ENCODE data around the gene MAPK10. TPM values are rescaled to one million over a fixed set of nuclear protein-coding genes. Genes with fewer than 3 reads are reported as not detected.

MAPK10 gene
- total RNA-seq, 1 experiment from 2014 or later = 6.8 TPM

DNA sequence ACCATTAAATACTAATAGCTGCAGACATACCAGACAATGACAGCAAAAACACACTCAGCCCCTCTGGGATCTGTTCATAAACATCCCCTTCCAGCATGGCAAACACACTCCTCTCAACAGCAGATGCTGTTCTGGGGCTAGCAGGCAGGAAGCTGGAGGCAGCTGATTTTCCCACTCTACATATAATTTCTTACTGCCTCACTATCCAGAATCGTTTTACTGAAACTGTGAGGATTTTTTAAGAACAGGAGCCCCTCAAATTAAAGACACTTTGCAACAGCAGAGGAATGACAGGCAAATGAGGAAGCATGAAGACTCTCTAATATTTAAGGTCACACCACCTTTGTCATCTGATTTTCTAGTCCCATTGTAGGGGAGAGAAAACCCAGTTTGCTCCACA, 2.2 kb downstream of the MAPK10 start:
- no peak for DNase-seq (ENCODE audit: low spot score)
- no peaks in the 10 kb centered on the region for H3K9me3 ChIP-seq (ENCODE audit: low read depth, low read length, poor library complexity, severe bottlenecking)
- H3K27me3 ChIP-seq (replicated peaks; ENCODE audit: insufficient read depth, low read depth, low read length, poor library complexity) = no peaks in the 10 kb centered on the region
- no peaks in the 10 kb centered on the region for H3K4me1 ChIP-seq (ENCODE audit: insufficient read depth, low read length, poor library complexity, severe bottlenecking)
- POLR2A ChIA-PET (ENCODE audit: low non-redundant PET) = no interaction called here
- no peak overlapping the region for H3K27ac ChIP-seq (ENCODE audit: low read depth, low read length, poor library complexity, severe bottlenecking)
- BruUV-seq (replicated peaks) = no TSS peak
- CTCF ChIA-PET = no interaction called here
- intact Hi-C loops (cut with micrococcal nuclease; ENCODE audit: unreplicated experiment) = no loop called here
- no peak overlapping the region for H3K4me3 ChIP-seq (ENCODE audit: low read depth, low read length, poor library complexity, severe bottlenecking)
- no peaks in the 10 kb centered on the region for H3K36me3 ChIP-seq (ENCODE audit: insufficient read depth, low read length, poor library complexity, severe bottlenecking)
- TF ChIP-seq EZH2 (IDR thresholded peaks at IDR 0.05; ENCODE audit: borderline replicate concordance, low read depth, low read length, poor library complexity, severe bottlenecking) = no peak
- TF ChIP-seq, protein P1, sequence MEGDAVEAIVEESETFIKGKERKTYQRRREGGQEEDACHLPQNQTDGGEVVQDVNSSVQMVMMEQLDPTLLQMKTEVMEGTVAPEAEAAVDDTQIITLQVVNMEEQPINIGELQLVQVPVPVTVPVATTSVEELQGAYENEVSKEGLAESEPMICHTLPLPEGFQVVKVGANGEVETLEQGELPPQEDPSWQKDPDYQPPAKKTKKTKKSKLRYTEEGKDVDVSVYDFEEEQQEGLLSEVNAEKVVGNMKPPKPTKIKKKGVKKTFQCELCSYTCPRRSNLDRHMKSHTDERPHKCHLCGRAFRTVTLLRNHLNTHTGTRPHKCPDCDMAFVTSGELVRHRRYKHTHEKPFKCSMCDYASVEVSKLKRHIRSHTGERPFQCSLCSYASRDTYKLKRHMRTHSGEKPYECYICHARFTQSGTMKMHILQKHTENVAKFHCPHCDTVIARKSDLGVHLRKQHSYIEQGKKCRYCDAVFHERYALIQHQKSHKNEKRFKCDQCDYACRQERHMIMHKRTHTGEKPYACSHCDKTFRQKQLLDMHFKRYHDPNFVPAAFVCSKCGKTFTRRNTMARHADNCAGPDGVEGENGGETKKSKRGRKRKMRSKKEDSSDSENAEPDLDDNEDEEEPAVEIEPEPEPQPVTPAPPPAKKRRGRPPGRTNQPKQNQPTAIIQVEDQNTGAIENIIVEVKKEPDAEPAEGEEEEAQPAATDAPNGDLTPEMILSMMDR (conservative IDR thresholded peaks at IDR 0.05; ENCODE audit: low read depth, low read length) = no peak

DNA sequence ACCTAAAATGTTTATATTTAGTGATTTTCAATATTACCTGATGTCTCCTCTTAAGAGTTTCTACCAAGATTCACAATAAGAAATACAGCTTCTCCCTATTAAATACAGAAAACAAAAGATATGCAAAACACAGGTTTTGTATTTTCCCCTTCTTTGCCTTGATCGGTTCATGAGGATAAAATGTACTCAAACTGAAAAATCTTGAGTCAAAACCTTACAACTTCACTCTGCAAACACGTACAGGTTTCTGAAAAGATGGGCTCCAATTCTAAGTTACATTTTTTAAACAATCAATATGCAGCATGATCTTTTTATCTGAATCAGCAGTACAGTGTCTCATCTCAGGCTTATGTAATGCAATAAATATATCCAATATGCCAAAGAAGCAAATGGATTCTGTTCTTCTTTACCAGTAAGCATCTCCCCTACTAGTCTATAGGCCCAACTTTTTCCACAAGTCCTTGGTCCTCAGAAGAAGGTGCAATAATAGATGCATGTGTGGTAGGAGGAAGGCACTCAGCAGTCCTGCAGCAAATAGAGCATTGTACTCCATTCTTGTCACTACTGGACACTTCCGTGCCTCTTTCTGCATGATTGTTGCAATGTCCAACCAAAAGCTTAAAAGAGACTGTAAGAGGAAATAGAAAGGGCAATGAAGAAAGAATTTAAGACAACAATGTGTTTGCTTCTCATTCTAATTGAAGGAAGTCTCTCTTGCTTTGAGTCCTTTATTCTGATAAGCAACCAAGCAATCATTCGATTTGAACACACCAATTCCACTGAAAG, 3.2 kb downstream of the MAPK10 start:
- BruUV-seq (replicated peaks) = no TSS peak
- H3K36me3 ChIP-seq (ENCODE audit: insufficient read depth, low read length, poor library complexity, severe bottlenecking) = no peaks in the 10 kb centered on the region
- no peaks in the 10 kb centered on the region for H3K9me3 ChIP-seq (ENCODE audit: low read depth, low read length, poor library complexity, severe bottlenecking)
- no peak overlapping the region for H3K27ac ChIP-seq (ENCODE audit: low read depth, low read length, poor library complexity, severe bottlenecking)
- no peak for TF ChIP-seq EZH2 (IDR thresholded peaks at IDR 0.05; ENCODE audit: borderline replicate concordance, low read depth, low read length, poor library complexity, severe bottlenecking)
- TF ChIP-seq, protein P1 (conservative IDR thresholded peaks at IDR 0.05; ENCODE audit: low read depth, low read length) = no peak
- DNase-seq (ENCODE audit: low spot score) = no peak
- POLR2A ChIA-PET (ENCODE audit: low non-redundant PET) = no interaction called here
- no peak overlapping the region for H3K4me3 ChIP-seq (ENCODE audit: low read depth, low read length, poor library complexity, severe bottlenecking)
- intact Hi-C loops (cut with micrococcal nuclease; ENCODE audit: unreplicated experiment) = no loop called here
- no peaks in the 10 kb centered on the region for H3K27me3 ChIP-seq (replicated peaks; ENCODE audit: insufficient read depth, low read depth, low read length, poor library complexity)
- no peaks in the 10 kb centered on the region for H3K4me1 ChIP-seq (ENCODE audit: insufficient read depth, low read length, poor library complexity, severe bottlenecking)
- CTCF ChIA-PET = no interaction called here

DNA sequence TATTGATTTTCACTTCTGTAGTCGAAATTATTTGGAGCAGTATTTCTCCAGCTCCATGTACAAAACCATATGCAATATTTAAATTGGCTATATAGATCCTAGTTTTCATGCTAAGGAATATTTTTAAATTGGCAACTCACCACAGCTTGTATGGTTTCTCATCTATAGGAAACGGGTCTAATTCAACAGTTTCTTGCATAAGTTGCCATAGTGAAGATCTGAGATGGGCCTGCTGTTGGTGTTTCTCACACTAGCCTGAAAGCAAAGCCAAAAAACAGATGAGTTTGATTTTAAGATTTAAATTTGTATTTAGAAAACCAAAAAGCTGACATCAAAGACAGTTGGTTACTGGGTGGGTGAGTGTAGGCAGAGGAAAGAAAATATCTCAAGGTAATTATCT, 5.5 kb downstream of the MAPK10 start:
- Histone ChIP-seq H3K27me3 (replicated peaks; ENCODE audit: insufficient read depth, low read depth, low read length, poor library complexity) (no peaks in the 10 kb centered on the region), H3K27ac (ENCODE audit: low read depth, low read length, poor library complexity, severe bottlenecking) (no peak overlapping the region), H3K4me1 (ENCODE audit: insufficient read depth, low read length, poor library complexity, severe bottlenecking) (no peaks in the 10 kb centered on the region), H3K36me3 (ENCODE audit: insufficient read depth, low read length, poor library complexity, severe bottlenecking) (no peaks in the 10 kb centered on the region), H3K4me3 (ENCODE audit: low read depth, low read length, poor library complexity, severe bottlenecking) (no peak overlapping the region), H3K9me3 (ENCODE audit: low read depth, low read length, poor library complexity, severe bottlenecking) (no peaks in the 10 kb centered on the region)
- DNase-seq (ENCODE audit: low spot score) = no peak
- intact Hi-C loops (cut with micrococcal nuclease; ENCODE audit: unreplicated experiment) = no loop called here
- CTCF ChIA-PET = no interaction called here
- POLR2A ChIA-PET (ENCODE audit: low non-redundant PET) = no interaction called here
- no peak for TF ChIP-seq EZH2 (IDR thresholded peaks at IDR 0.05; ENCODE audit: borderline replicate concordance, low read depth, low read length, poor library complexity, severe bottlenecking)
- TF ChIP-seq, protein P1 (conservative IDR thresholded peaks at IDR 0.05; ENCODE audit: low read depth, low read length) = no peak
- BruUV-seq (replicated peaks) = no TSS peak
